ENCODE data around the gene IGF2BP2.

The IGF2BP2 gene

GRCh38 chr3:185658504-185658912 lies 166.3 kb downstream of the IGF2BP2 start:
- no peak for DNase-seq
- H3K4me3 ChIP-seq (ENCODE audit: low read length) = no peak overlapping the region
- TF ChIP-seq, protein P1, sequence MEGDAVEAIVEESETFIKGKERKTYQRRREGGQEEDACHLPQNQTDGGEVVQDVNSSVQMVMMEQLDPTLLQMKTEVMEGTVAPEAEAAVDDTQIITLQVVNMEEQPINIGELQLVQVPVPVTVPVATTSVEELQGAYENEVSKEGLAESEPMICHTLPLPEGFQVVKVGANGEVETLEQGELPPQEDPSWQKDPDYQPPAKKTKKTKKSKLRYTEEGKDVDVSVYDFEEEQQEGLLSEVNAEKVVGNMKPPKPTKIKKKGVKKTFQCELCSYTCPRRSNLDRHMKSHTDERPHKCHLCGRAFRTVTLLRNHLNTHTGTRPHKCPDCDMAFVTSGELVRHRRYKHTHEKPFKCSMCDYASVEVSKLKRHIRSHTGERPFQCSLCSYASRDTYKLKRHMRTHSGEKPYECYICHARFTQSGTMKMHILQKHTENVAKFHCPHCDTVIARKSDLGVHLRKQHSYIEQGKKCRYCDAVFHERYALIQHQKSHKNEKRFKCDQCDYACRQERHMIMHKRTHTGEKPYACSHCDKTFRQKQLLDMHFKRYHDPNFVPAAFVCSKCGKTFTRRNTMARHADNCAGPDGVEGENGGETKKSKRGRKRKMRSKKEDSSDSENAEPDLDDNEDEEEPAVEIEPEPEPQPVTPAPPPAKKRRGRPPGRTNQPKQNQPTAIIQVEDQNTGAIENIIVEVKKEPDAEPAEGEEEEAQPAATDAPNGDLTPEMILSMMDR (IDR thresholded peaks at IDR 0.05; ENCODE audit: low read length) = no peak
- no peak for TF ChIP-seq EZH2 (optimal IDR thresholded peaks at IDR 0.05; ENCODE audit: low read depth, low read length)
- no peak for TF ChIP-seq EZH2phosphoT487 (IDR thresholded peaks at IDR 0.05; ENCODE audit: low read length)
- H3K36me3 ChIP-seq (replicated peaks; ENCODE audit: insufficient read depth, low read length) = no peaks in the 10 kb centered on the region
- no peaks in the 10 kb centered on the region for H3K9me2 ChIP-seq (replicated peaks; ENCODE audit: insufficient read depth, low read length)
- H3K4me2 ChIP-seq (ENCODE audit: low read depth, low read length) = no peak overlapping the region
- no peaks in the 10 kb centered on the region for H3K79me2 ChIP-seq (ENCODE audit: low read length)
- H4K20me1 ChIP-seq (ENCODE audit: insufficient read depth, low read length) = no peaks in the 10 kb centered on the region
- H2AFZ ChIP-seq (ENCODE audit: low read length) = no peak overlapping the region
- no peaks in the 10 kb centered on the region for H3K9me3 ChIP-seq (replicated peaks; ENCODE audit: insufficient read depth, low read length)
- H3K27me3 ChIP-seq (replicated peaks; ENCODE audit: insufficient read depth, low read length) = no peaks in the 10 kb centered on the region
- H3K9ac ChIP-seq (ENCODE audit: low read length) = no peak overlapping the region
- no peak overlapping the region for H3K27ac ChIP-seq (ENCODE audit: low read length)
- H3K4me1 ChIP-seq (ENCODE audit: low read length) = peaks cover 4% of the 10 kb centered on the region; the same call in 1 of the 2 replicates
- H3F3A ChIP-seq (ENCODE audit: insufficient read depth, low read length) = no peaks in the 10 kb centered on the region

- H3K9me2 ChIP-seq (replicated peaks; ENCODE audit: insufficient read depth, low read length) = no peaks in the 10 kb centered on the region
- H3K4me2 ChIP-seq (ENCODE audit: low read depth, low read length) = no peak overlapping the region
- peaks cover 4% of the 10 kb centered on the region; the same call in 1 of the 2 replicates for H3K4me1 ChIP-seq (ENCODE audit: low read length)
- H3K27me3 ChIP-seq (replicated peaks; ENCODE audit: insufficient read depth, low read length) = no peaks in the 10 kb centered on the region
- H3K4me3 ChIP-seq (ENCODE audit: low read length) = no peak overlapping the region
- TF ChIP-seq EZH2phosphoT487 (IDR thresholded peaks at IDR 0.05; ENCODE audit: low read length) (no peak), EZH2 (optimal IDR thresholded peaks at IDR 0.05; ENCODE audit: low read depth, low read length) (no peak)
- TF ChIP-seq, protein P1 (IDR thresholded peaks at IDR 0.05; ENCODE audit: low read length) = no peak
- no peaks in the 10 kb centered on the region for H3K79me2 ChIP-seq (ENCODE audit: low read length)
- H3K27ac ChIP-seq (ENCODE audit: low read length) = no peak overlapping the region
- no peak overlapping the region for H2AFZ ChIP-seq (ENCODE audit: low read length)
- DNase-seq = no peak
- H4K20me1 ChIP-seq (ENCODE audit: insufficient read depth, low read length) = no peaks in the 10 kb centered on the region
- no peak overlapping the region for H3K9ac ChIP-seq (ENCODE audit: low read length)
- no peaks in the 10 kb centered on the region for H3K36me3 ChIP-seq (replicated peaks; ENCODE audit: insufficient read depth, low read length)
- H3K9me3 ChIP-seq (replicated peaks; ENCODE audit: insufficient read depth, low read length) = no peaks in the 10 kb centered on the region
- H3F3A ChIP-seq (ENCODE audit: insufficient read depth, low read length) = no peaks in the 10 kb centered on the region
Observed at GRCh38 chr3:185657691-185658503, 166.9 kb downstream of the IGF2BP2 start.

DNA sequence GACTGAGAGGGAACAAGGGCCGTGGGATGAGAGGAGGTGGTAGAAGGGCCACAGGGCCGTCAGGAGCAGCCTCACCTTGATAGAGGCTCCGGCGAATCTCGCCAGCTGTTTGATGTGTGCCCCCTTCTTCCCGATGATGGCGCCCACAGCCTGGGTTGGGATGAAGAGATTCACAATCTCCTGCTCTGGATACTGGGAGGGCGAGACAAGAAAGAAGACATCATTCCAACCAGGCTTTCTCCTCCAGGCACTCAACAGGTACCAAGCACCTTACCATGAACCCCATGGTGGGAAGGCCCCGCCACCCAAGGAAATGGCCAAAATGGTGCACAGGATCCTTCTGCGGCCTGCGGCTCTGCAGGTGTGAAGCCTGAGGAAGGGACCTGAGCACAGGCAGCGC lies 167.6 kb downstream of the IGF2BP2 start:
- no peaks in the 10 kb centered on the region for H3K36me3 ChIP-seq (replicated peaks; ENCODE audit: insufficient read depth, low read length)
- H3K9me2 ChIP-seq (replicated peaks; ENCODE audit: insufficient read depth, low read length) = no peaks in the 10 kb centered on the region
- H4K20me1 ChIP-seq (ENCODE audit: insufficient read depth, low read length) = no peaks in the 10 kb centered on the region
- peaks cover 4% of the 10 kb centered on the region; the same call in 1 of the 2 replicates for H3K4me1 ChIP-seq (ENCODE audit: low read length)
- no peak overlapping the region for H3K4me2 ChIP-seq (ENCODE audit: low read depth, low read length)
- H3K9ac ChIP-seq (ENCODE audit: low read length) = no peak overlapping the region
- H3K27ac ChIP-seq (ENCODE audit: low read length) = no peak overlapping the region
- no peak overlapping the region for H2AFZ ChIP-seq (ENCODE audit: low read length)
- no peaks in the 10 kb centered on the region for H3K9me3 ChIP-seq (replicated peaks; ENCODE audit: insufficient read depth, low read length)
- TF ChIP-seq EZH2 (optimal IDR thresholded peaks at IDR 0.05; ENCODE audit: low read depth, low read length) = no peak
- TF ChIP-seq, protein P1 (IDR thresholded peaks at IDR 0.05; ENCODE audit: low read length) = no peak
- TF ChIP-seq EZH2phosphoT487 (IDR thresholded peaks at IDR 0.05; ENCODE audit: low read length) = no peak
- no peaks in the 10 kb centered on the region for H3K79me2 ChIP-seq (ENCODE audit: low read length)
- DNase-seq = no peak
- H3K4me3 ChIP-seq (ENCODE audit: low read length) = no peak overlapping the region
- H3F3A ChIP-seq (ENCODE audit: insufficient read depth, low read length) = no peaks in the 10 kb centered on the region
- no peaks in the 10 kb centered on the region for H3K27me3 ChIP-seq (replicated peaks; ENCODE audit: insufficient read depth, low read length)

Measured in MM.1S (cell line).